MM.1S (cell line): ENCODE results near the gene MYO1E.

ENCODE experiments used
- DNase-seq: peaks from one replicate; pipeline ENCODE4 v3.0.0-alpha.2; 2015
- H2AFZ ChIP-seq: fragments of 300-600 bp; sonication (generic); 2 replicates; pipeline ENCODE4 v1.6.0; 2016; ENCODE audit warnings: antibody characterized with exemption, low read length
- H3F3A ChIP-seq: fragments of 300-600 bp; sonication (generic); 2 replicates; pipeline ENCODE4 v1.6.1; 2016; ENCODE audit warnings: mild to moderate bottlenecking, antibody characterized with exemption, low read length, moderate library complexity, mixed read lengths; ENCODE audit not compliant: insufficient read depth
- H3K27ac ChIP-seq: fragments of 300-600 bp; sonication (generic); 2 replicates; pipeline ENCODE4 v1.5.1; 2016; ENCODE audit warnings: mild to moderate bottlenecking, low read length
- H3K27me3 ChIP-seq: fragments of 300-600 bp; sonication (generic); replicated peaks from 2 replicates; pipeline ENCODE4 v1.6.0; 2016; ENCODE audit warnings: low read length; ENCODE audit not compliant: insufficient read depth
- H3K36me3 ChIP-seq: fragments of 300-600 bp; sonication (generic); replicated peaks from 2 replicates; pipeline ENCODE4 v1.6.1; 2016; ENCODE audit warnings: mild to moderate bottlenecking, low read length, mixed read lengths; ENCODE audit not compliant: insufficient read depth
- H3K4me1 ChIP-seq: fragments of 300-600 bp; sonication (generic); 2 replicates; pipeline ENCODE4 v1.6.1; 2016; ENCODE audit warnings: low read length, mixed read lengths
- H3K4me2 ChIP-seq: fragments of 300-600 bp; sonication (generic); 2 replicates; pipeline ENCODE4 v1.6.0; 2016; ENCODE audit warnings: low read depth, low read length
- H3K4me3 ChIP-seq: fragments of 300-600 bp; sonication (generic); 2 replicates; pipeline ENCODE4 v1.5.1; 2016; ENCODE audit warnings: low read length, mixed read lengths
- H3K79me2 ChIP-seq: fragments of 300-600 bp; sonication (generic); 2 replicates; pipeline ENCODE4 v1.6.1; 2016; ENCODE audit warnings: mixed run types, low read length, mixed read lengths
- H3K9ac ChIP-seq: fragments of 300-600 bp; sonication (generic); 2 replicates; pipeline ENCODE4 v1.6.1; 2016; ENCODE audit warnings: low read length, mixed read lengths
- H3K9me2 ChIP-seq: fragments of 300-600 bp; sonication (generic); replicated peaks from 2 replicates; pipeline ENCODE4 v1.6.1; 2016; ENCODE audit warnings: mild to moderate bottlenecking, low read length, mixed read lengths; ENCODE audit not compliant: insufficient read depth
- H3K9me3 ChIP-seq: fragments of 300-600 bp; sonication (generic); replicated peaks from 2 replicates; pipeline ENCODE4 v1.6.1; 2016; ENCODE audit warnings: mild to moderate bottlenecking, low read length, mixed read lengths; ENCODE audit not compliant: insufficient read depth
- H4K20me1 ChIP-seq: fragments of 300-600 bp; sonication (generic); 2 replicates; pipeline ENCODE4 v1.6.1; 2016; ENCODE audit warnings: mild to moderate bottlenecking, low read length, moderate library complexity, mixed read lengths; ENCODE audit not compliant: insufficient read depth
- CTCF ChIP-seq: fragments of 300-600 bp; sonication (generic); IDR thresholded peaks from 2 replicates; pipeline ENCODE4 v1.5.1; 2016; ENCODE audit warnings: antibody characterized with exemption, low read length, mixed read lengths
- EZH2 ChIP-seq: fragments of 300-600 bp; sonication (generic); optimal IDR thresholded peaks from 2 replicates; pipeline ENCODE3; 2017; ENCODE audit warnings: low read depth, mild to moderate bottlenecking, antibody characterized with exemption, low read length, mixed read lengths
- EZH2phosphoT487 ChIP-seq: fragments of 300-600 bp; sonication (generic); IDR thresholded peaks from 2 replicates; pipeline ENCODE4 v1.6.1; 2018; ENCODE audit warnings: antibody characterized with exemption, low read length

MYO1E gene

GRCh38 chr15:59419170-59419569 lies 46.5 kb upstream of the MYO1E start:
- TF ChIP-seq EZH2phosphoT487 (no peak), EZH2 (no peak), CTCF (no peak)
- no peak overlapping the region for H3K4me2 ChIP-seq
- DNase-seq: no peak
- H3F3A ChIP-seq: no peaks in the 10 kb centered on the region
- H3K27me3 ChIP-seq: no peaks in the 10 kb centered on the region
- H3K27ac ChIP-seq: no peak overlapping the region
- no peaks in the 10 kb centered on the region for H3K4me1 ChIP-seq
- H4K20me1 ChIP-seq: no peaks in the 10 kb centered on the region
- H3K9me2 ChIP-seq: no peaks in the 10 kb centered on the region
- H3K4me3 ChIP-seq: no peak overlapping the region
- H2AFZ ChIP-seq: no peak overlapping the region
- H3K79me2 ChIP-seq: no peaks in the 10 kb centered on the region
- H3K36me3 ChIP-seq: no peaks in the 10 kb centered on the region
- no peak overlapping the region for H3K9ac ChIP-seq
- no peaks in the 10 kb centered on the region for H3K9me3 ChIP-seq

GRCh38 chr15:59416816-59417215 lies 44.1 kb upstream of the MYO1E start:
- no peaks in the 10 kb centered on the region for H3K36me3 ChIP-seq
- no peak overlapping the region for H3K4me2 ChIP-seq
- H3F3A ChIP-seq: no peaks in the 10 kb centered on the region
- H3K4me3 ChIP-seq: no peak overlapping the region
- H3K27ac ChIP-seq: no peak overlapping the region
- H3K27me3 ChIP-seq: no peaks in the 10 kb centered on the region
- no peaks in the 10 kb centered on the region for H3K9me2 ChIP-seq
- no peak overlapping the region for H2AFZ ChIP-seq
- H3K9me3 ChIP-seq: no peaks in the 10 kb centered on the region
- H4K20me1 ChIP-seq: no peaks in the 10 kb centered on the region
- TF ChIP-seq EZH2 (no peak), EZH2phosphoT487 (no peak), CTCF (no peak)
- DNase-seq: no peak
- H3K4me1 ChIP-seq: peaks cover 10% of the 10 kb centered on the region; the same call in 1 of the 2 replicates
- no peak overlapping the region for H3K9ac ChIP-seq
- H3K79me2 ChIP-seq: no peaks in the 10 kb centered on the region

- Histone ChIP-seq H3K36me3 (no peaks in the 10 kb centered on the region), H3K9me3 (no peaks in the 10 kb centered on the region), H3K27me3 (no peaks in the 10 kb centered on the region), H3K9ac (no peak overlapping the region), H3K4me2 (no peak overlapping the region), H4K20me1 (no peaks in the 10 kb centered on the region), H3K9me2 (no peaks in the 10 kb centered on the region), H3K4me3 (no peak overlapping the region), H3F3A (no peaks in the 10 kb centered on the region), H3K4me1 (peaks cover 10% of the 10 kb centered on the region; the same call in 1 of the 2 replicates), H2AFZ (no peak overlapping the region), H3K27ac (no peak overlapping the region), H3K79me2 (no peaks in the 10 kb centered on the region)
- TF ChIP-seq EZH2phosphoT487 (no peak), EZH2 (no peak), CTCF (no peak)
- DNase-seq: no peak
These were observed 40.9 kb upstream of the MYO1E start for GRCh38 chr15:59413577-59413976.
